Ovary (tissue), 9 donors: ENCODE data around the gene VGF. TPM values are rescaled to one million over a fixed set of nuclear protein-coding genes. Genes with fewer than 3 reads are reported as not detected.

Experiments used
- DNase-seq, 5 donors: peaks; one replicate each; pipeline ENCODE4 v3.0.0-alpha.2; 2019 to 2020
- H3K27ac ChIP-seq, 2 donors: fragments of 200-600 bp; one replicate each; pipeline versions ENCODE4 v1.5.1 to v1.8.0; 2019 to 2022
- H3K27me3 ChIP-seq: fragments of 200-600 bp; one replicate; pipeline ENCODE4 v1.8.0; 2022
- H3K36me3 ChIP-seq: fragments of 200-600 bp; sonication (generic); one replicate; pipeline ENCODE4 v1.5.1; 2019
- H3K4me1 ChIP-seq: one replicate; pipeline ENCODE4 v1.8.1; 2013; ENCODE audit warnings: mild to moderate bottlenecking, moderate library complexity; ENCODE audit not compliant: insufficient read depth
- H3K4me3 ChIP-seq: fragments of 200-600 bp; sonication (generic); one replicate; pipeline ENCODE4 v1.5.1; 2017
- H3K9me3 ChIP-seq, 2 donors: fragments of 200-600 bp in 1 of 2; sonication (generic) in 1 of 2; one replicate each; pipeline versions ENCODE4 v1.5.1 to v1.8.1; 2013 to 2019; ENCODE audit warnings: mild to moderate bottlenecking in 1 of 2, moderate library complexity in 1 of 2
- CTCF ChIP-seq, 3 donors: fragments of 450-650 bp in 2 of 3; fragments of 200-600 bp in 1 of 3; IDR thresholded peaks; one replicate each; pipeline versions ENCODE4 v1.5.1 to v1.8.0; 2016 to 2022; ENCODE audit warnings: antibody characterized with exemption in 3 of 3, mild to moderate bottlenecking in 1 of 3
- EP300 ChIP-seq: sonication (generic); formaldehyde crosslinking; IDR thresholded peaks from one replicate; pipeline ENCODE4 v1.6.1; 2017; ENCODE audit warnings: antibody characterized with exemption
- POLR2A ChIP-seq: fragments of 450-650 bp; IDR thresholded peaks from one replicate; pipeline ENCODE4 v1.6.1; 2017; ENCODE audit warnings: antibody characterized with exemption, mild to moderate bottlenecking, moderate library complexity
- WGBS, 3 donors: extraction: QIAGEN DNeasy Blood & Tissue Kit in 1 of 3; methylation state at CpG; one replicate each; pipeline versions ENCODE4 v1.1.5 to v1.1.7; 2013 to 2017; 5-methylcytosine and 5-hydroxymethylcytosine counted together
- intact Hi-C, 4 donors: fragments of 100-400 bp; cut with DNase I; formaldehyde crosslinking; loops; one replicate each; pipeline versions ENCODE4 v1.11.0 to v1.15.1; 2022 to 2023
- polyA plus RNA-seq, 2 donors: library from polyadenylated mRNA; stranded (reverse); fragments of 200-250 nt in 1 of 2; fragments of 350-450 nt in 1 of 2; fragmentation: Illumina TruSeq in 1 of 2; extraction: RNeasy Lipid Tissue Mini Kit (QIAGEN cat#74804) in 1 of 2; gene quantifications; one replicate each; pipeline ENCODE4 v1.2.3, GENCODE V29; 2013 to 2014
- total RNA-seq, 7 donors: library from RNA; depleted of rRNA in 2 of 7; stranded (reverse); fragments of >200 nt in 2 of 7; fragmentation: NEBNext Ultra II Directional in 3 of 7; extraction: Animal tissue kit (Norgen Biotek cat#: 25700) in 3 of 7; gene quantifications; one replicate each; pipeline versions ENCODE4 v1.1.0 to v1.2.4, GENCODE V29; 2016 to 2023
- donor health status: DM: no; HTN: no; CAD: no; lungs with moderate emphysema.
- donor health status: DM: no; HTN: no; CAD: no.
- donor health status: Bipolar disorder and iron deficiency.
- donor health status: DM: yes; HTN: yes; CAD: no.
- donor health status: DM: no; HTN: no; CAD: no.
- donor health status: DM: yes; HTN: yes; CAD: no.

VGF gene
- total and polyA plus RNA-seq, 9 donors = 0.04 to 0.20 TPM; not detected in 7

DNA sequence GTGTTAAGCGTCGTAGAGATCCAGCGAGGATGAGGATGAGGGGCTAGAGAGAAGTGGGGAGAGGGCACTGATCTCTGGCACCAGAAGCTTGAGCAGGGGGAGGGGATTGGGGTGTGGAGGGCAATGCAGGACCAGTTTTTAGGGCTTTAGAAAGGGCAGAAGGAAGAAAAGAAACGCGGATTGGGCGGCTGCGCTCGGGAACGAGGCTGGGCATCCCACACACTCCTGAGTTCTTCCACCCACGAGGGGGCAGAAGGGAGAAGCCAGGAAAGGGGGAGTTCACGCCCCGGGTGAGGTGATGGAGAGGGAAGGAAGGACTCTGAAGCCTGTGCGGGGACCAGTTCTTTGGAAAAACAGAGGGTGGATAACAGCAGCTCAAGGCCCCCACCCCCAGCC, 6.1 kb upstream of the VGF start:
- WGBS, 3 donors = 1% methylated on average over 12 to 13 of the region's 13 CpGs
- intact Hi-C loops = loop anchor here in 1 of 4 donors (10.0 kb wide), 1 partner anchor 113 kb away; no protein-coding TSS in a partner anchor
- peaks cover 7% of the 10 kb centered on the region for H3K4me1 ChIP-seq

DNA sequence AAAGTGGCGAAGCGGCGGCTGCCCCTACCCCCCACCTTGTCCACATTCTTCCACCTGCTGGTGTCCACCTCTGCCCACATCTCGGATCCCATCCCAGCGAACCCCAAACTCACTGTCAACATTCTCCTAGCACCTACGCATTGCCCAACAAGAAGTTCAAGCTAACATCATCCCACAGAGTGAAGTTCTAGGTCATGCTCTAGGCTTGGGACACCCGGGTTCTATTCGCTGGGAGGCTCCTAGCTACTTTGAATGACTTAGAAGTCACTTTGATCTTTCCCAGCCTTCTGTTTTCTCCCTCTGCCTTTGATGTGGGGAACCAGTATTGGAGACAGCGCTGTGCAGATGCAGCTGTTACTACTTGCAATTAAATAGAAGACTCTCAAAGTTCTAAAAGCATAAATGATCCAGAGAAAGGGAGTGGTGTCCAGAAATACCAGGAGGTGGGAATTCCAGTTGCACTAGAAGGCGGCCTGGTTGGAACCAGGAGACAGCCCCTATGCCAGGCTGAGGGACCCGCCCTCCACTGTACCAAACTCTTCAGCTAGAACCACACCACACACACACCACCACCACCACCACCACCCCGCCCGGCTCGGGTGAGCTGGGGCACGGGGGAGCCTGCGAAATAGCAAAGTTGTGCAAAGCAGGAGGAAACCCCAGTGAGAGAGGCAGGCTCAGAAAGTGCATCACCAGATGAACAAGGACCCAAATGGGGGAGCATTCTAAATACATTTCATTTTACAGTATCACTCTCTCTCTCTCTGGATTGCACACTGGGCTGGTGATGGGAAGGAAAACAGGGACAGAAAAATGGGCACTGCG, 5.5 kb upstream of the VGF start:
- Histone ChIP-seq H3K9me3 (no peaks in the 10 kb centered on the region), H3K36me3 (no peaks in the 10 kb centered on the region), H3K27ac (no peak overlapping the region), H3K4me1 (peaks cover 7% of the 10 kb centered on the region), H3K27me3 (peaks cover 7% of the 10 kb centered on the region), H3K4me3 (no peak overlapping the region)
- 3 to 4% (median 4%) methylated on average over 17 of the region's 17 CpGs for WGBS, 3 donors
- intact Hi-C loops = loop anchor here in 1 of 4 donors (10.0 kb wide), 1 partner anchor 114 kb away; no protein-coding TSS in a partner anchor
- no peak for TF ChIP-seq EP300
- no peak for TF ChIP-seq CTCF (IDR thresholded peaks at IDR 0.05)
- TF ChIP-seq POLR2A = no peak
- DNase-seq = no peak

More for the DNA sequence above, 6.1 kb upstream of the VGF start:
- Histone ChIP-seq H3K27me3 (peaks cover 7% of the 10 kb centered on the region), H3K4me3 (no peak overlapping the region), H3K36me3 (no peaks in the 10 kb centered on the region), H3K27ac (no peak overlapping the region), H3K9me3 (no peaks in the 10 kb centered on the region)
- TF ChIP-seq CTCF (IDR thresholded peaks at IDR 0.05) (no peak), POLR2A (no peak), EP300 (no peak)
- DNase-seq = no peak

GRCh38 chr7:101169838-101170551, 4.6 kb upstream of the VGF start:
- Histone ChIP-seq H3K36me3 (no peaks in the 10 kb centered on the region), H3K4me1 (peaks cover 9% of the 10 kb centered on the region), H3K27ac (no peak overlapping the region), H3K4me3 (no peak overlapping the region), H3K27me3 (peaks cover 7% of the 10 kb centered on the region), H3K9me3 (no peaks in the 10 kb centered on the region)
- peak; percentile 45 to 81 (median 71) for DNase-seq
- intact Hi-C loops = loop anchor here in 3 of 4 donors (5.0 to 10.0 kb wide), 4 partner anchors 72 to 275 kb away; partner anchors contain the start of gene ACHE (in 1 of the 3)
- 0 to 1% (median 1%) methylated on average over 25 to 33 of the region's 33 CpGs for WGBS, 3 donors
- no peak for TF ChIP-seq POLR2A
- peak; percentile 62 to 68 (median 66) for TF ChIP-seq CTCF (IDR thresholded peaks at IDR 0.05)

DNA sequence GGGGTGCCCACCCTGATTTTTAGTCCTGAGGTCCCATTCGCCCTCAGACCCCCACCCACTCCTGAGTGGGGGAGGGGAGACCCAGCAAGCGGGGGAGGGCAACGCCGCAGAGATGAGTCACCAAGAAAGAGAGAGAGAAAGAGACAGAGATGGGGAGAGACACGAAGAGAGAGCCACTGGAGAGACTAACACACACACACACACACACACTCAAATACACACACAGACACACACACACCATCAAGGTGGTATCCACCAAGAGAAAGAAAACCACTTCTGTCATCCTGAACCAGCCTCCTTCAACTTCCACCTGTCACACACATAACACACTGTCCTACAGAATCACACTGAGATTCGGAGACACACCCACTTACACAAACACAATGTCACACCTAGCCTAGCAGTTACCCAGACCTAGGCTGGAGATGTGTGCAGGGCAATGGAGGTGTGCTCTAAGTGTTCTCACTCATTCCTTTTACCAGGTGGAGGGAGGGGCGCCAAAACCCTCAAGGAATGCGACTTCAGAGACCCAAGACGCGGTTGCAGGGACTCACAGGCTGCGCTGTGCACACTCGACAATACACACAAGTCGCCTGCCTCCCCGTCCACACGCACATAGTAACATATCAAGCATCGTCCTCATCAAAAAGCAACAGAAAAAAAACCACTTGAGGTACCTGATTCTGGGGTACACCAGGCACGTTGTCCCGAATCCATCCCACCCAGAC, 3.9 kb upstream of the VGF start:
- no peak for DNase-seq
- Histone ChIP-seq H3K4me1 (peaks cover 12% of the 10 kb centered on the region), H3K27me3 (peaks cover 7% of the 10 kb centered on the region), H3K4me3 (no peak overlapping the region), H3K27ac (no peak overlapping the region), H3K9me3 (no peaks in the 10 kb centered on the region), H3K36me3 (no peaks in the 10 kb centered on the region)
- no peak for TF ChIP-seq CTCF (IDR thresholded peaks at IDR 0.05)
- no peak for TF ChIP-seq POLR2A
- no peak for TF ChIP-seq EP300
- WGBS, 3 donors = 1 to 2% (median 1%) methylated on average over 18 of the region's 18 CpGs
- intact Hi-C loops = loop anchor here in 3 of 4 donors (5.0 to 10.0 kb wide), 3 partner anchors 73 to 274 kb away; partner anchors contain the start of gene ACHE (in 1 of the 3)
